ENCODE measurements around the gene COL4A6. TPM values are rescaled to one million over a fixed set of nuclear protein-coding genes. Genes with fewer than 3 reads are reported as not detected.

Gene COL4A6
- total RNA-seq, 1 experiment from 2014 or later: 2.4 TPM

GRCh38 chrX:108221301-108221864, 216.8 kb downstream of the COL4A6 start:
- no peaks in the 10 kb centered on the region for H3K27me3 ChIP-seq (ENCODE audit: insufficient read depth, low read length)
- H3K9ac ChIP-seq (ENCODE audit: low read length): no peak overlapping the region
- H3K9me2 ChIP-seq (ENCODE audit: insufficient read depth): no peaks in the 10 kb centered on the region
- no peak for TF ChIP-seq JUND (IDR thresholded peaks at IDR 0.05)
- TF ChIP-seq EZH2 (IDR thresholded peaks at IDR 0.05): no peak
- TF ChIP-seq REST (IDR thresholded peaks at IDR 0.05; ENCODE audit: low read depth): no peak
- TF ChIP-seq RAD21 (IDR thresholded peaks at IDR 0.05; ENCODE audit: low read depth): no peak
- no peak for TF ChIP-seq SIN3A (IDR thresholded peaks at IDR 0.05; ENCODE audit: low read depth)
- TF ChIP-seq ELF1 (IDR thresholded peaks at IDR 0.05; ENCODE audit: borderline replicate concordance, low read depth): no peak
- no peak for TF ChIP-seq ZNF274 (IDR thresholded peaks at IDR 0.05; ENCODE audit: low read depth, low read length)
- TF ChIP-seq POLR2A (IDR thresholded peaks at IDR 0.05; ENCODE audit: borderline replicate concordance, extremely low read depth, insufficient read depth, insufficient read length): no peak
- TF ChIP-seq MAX (IDR thresholded peaks at IDR 0.05): no peak
- TF ChIP-seq FOSL1 (IDR thresholded peaks at IDR 0.05; ENCODE audit: low read depth): no peak
- TF ChIP-seq POLR2AphosphoS5 (IDR thresholded peaks at IDR 0.05; ENCODE audit: low read depth, low read length): no peak
- no peak for TF ChIP-seq YY1 (IDR thresholded peaks at IDR 0.05; ENCODE audit: extremely low read depth, insufficient replicate concordance, low read depth, low read length)
- no peak for TF ChIP-seq CTCF (IDR thresholded peaks at IDR 0.05 in 2 of 3, conservative IDR thresholded peaks at IDR 0.05 in 1 of 3; ENCODE audit: borderline replicate concordance in 1 of 3, insufficient read depth in 1 of 3, low read depth in 2 of 3, low read length in 2 of 3)
- TF ChIP-seq CEBPB (IDR thresholded peaks at IDR 0.05; ENCODE audit: low read depth): no peak
- no peak for TF ChIP-seq ZBTB33 (IDR thresholded peaks at IDR 0.05; ENCODE audit: extremely low read depth, insufficient replicate concordance, low read length)
- no peak for TF ChIP-seq ZFX (IDR thresholded peaks at IDR 0.05)
- TF ChIP-seq CBX3 (IDR thresholded peaks at IDR 0.05; ENCODE audit: low read depth): no peak
- no peak for TF ChIP-seq EGR1 (IDR thresholded peaks at IDR 0.05; ENCODE audit: low read depth)
- no peak for TF ChIP-seq TCF7L2 (IDR thresholded peaks at IDR 0.05; ENCODE audit: borderline replicate concordance, extremely low read depth, insufficient read depth, insufficient read length)
- no peak for TF ChIP-seq ATF3 (IDR thresholded peaks at IDR 0.05)
- H3K9me3 ChIP-seq (ENCODE audit: control insufficient read depth in 1 of 2, insufficient read depth in 1 of 2, low read depth in 1 of 2, low read length in 2 of 2): no peaks in the 10 kb centered on the region
- DNase-seq (ENCODE audit: low read depth, low spot score) (no peak), ATAC-seq (no peak)
- H3K79me2 ChIP-seq (ENCODE audit: insufficient read depth, low read length): no peaks in the 10 kb centered on the region
- no peak overlapping the region for H3K27ac ChIP-seq (ENCODE audit: low read depth, low read length)
- H3K4me1 ChIP-seq (ENCODE audit: control insufficient read depth in 1 of 2, insufficient read depth in 2 of 2, low read length in 2 of 2): no peaks in the 10 kb centered on the region
- no peaks in the 10 kb centered on the region for H3K36me3 ChIP-seq (ENCODE audit: control insufficient read depth in 1 of 2, insufficient read depth in 2 of 2, low read length in 2 of 2)
- intact Hi-C loops (cut with micrococcal nuclease): no loop called here
- ChIA-PET POLR2A (no interaction called here), CTCF (no interaction called here), RAD21 (ENCODE audit: low non-redundant PET in 1 of 2, low total read pairs in 2 of 2, uncharacterized antibody in 2 of 2, unreplicated experiment in 2 of 2) (no interaction called here)
- BruUV-seq (replicated peaks): no TSS peak
- H3K4me3 ChIP-seq (replicated peaks in 1 of 2; ENCODE audit: low read depth in 1 of 2, low read length in 2 of 2): no peak overlapping the region
- H2AFZ ChIP-seq (ENCODE audit: low read depth, low read length, poor library complexity, severe bottlenecking): no peak overlapping the region
- H3K4me2 ChIP-seq (ENCODE audit: low read length): no peak overlapping the region
- H4K20me1 ChIP-seq (ENCODE audit: insufficient read depth): no peaks in the 10 kb centered on the region
